Hepatocyte (in vitro differentiated cells): ENCODE measurements around the gene ASB10.

Source experiments
- EZH2 ChIP-seq: fragments of 200-600 bp; sonication (generic); IDR thresholded peaks from 2 replicates; pipeline ENCODE4 v1.6.1; 2016; ENCODE audit warnings: antibody characterized with exemption, mild to moderate bottlenecking, borderline replicate concordance
- EZH2phosphoT487 ChIP-seq: fragments of 200-600 bp; sonication (generic); IDR thresholded peaks from one replicate; pipeline ENCODE4 v1.6.1; 2018; ENCODE audit warnings: antibody characterized with exemption, mild to moderate bottlenecking, low read depth, moderate library complexity; ENCODE audit not compliant: unreplicated experiment, severe bottlenecking
- TF ChIP-seq, protein P1 (sequence below): fragments of 200-600 bp; sonication (generic); IDR thresholded peaks from 2 replicates; pipeline ENCODE4 v1.5.1; 2016; ENCODE audit warnings: antibody characterized with exemption, mild to moderate bottlenecking; ENCODE audit not compliant: poor library complexity

DNA sequence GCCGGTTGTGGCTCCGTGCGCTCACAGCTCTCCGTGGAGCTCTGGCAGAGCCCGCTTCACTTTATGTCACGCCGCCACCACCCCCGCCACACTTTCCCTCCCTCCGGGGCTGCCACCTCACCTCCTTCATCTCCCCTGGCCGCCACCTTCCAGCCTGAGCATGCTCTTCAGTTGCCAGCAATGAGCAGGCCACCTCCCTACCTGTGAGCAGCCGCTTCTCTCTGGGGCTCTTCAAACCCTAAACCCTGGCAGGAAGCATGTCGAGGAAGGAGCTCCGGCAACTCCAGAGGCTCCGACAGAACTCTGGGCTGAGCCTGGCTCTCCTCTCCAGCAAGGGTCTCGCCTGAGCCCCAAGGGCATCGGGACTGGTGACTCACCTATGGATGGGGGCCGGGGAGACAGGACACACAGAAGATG is 56.3 kb downstream of the ASB10 start:
- TF ChIP-seq, protein P1, sequence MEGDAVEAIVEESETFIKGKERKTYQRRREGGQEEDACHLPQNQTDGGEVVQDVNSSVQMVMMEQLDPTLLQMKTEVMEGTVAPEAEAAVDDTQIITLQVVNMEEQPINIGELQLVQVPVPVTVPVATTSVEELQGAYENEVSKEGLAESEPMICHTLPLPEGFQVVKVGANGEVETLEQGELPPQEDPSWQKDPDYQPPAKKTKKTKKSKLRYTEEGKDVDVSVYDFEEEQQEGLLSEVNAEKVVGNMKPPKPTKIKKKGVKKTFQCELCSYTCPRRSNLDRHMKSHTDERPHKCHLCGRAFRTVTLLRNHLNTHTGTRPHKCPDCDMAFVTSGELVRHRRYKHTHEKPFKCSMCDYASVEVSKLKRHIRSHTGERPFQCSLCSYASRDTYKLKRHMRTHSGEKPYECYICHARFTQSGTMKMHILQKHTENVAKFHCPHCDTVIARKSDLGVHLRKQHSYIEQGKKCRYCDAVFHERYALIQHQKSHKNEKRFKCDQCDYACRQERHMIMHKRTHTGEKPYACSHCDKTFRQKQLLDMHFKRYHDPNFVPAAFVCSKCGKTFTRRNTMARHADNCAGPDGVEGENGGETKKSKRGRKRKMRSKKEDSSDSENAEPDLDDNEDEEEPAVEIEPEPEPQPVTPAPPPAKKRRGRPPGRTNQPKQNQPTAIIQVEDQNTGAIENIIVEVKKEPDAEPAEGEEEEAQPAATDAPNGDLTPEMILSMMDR, result no peak
- TF ChIP-seq EZH2, result no peak
- no peak for TF ChIP-seq EZH2phosphoT487
